Keratinocyte (primary cell): ENCODE measurements around the gene VAMP2. TPM values are rescaled to one million over a fixed set of nuclear protein-coding genes. Genes with fewer than 3 reads are reported as not detected.
A peak's percentile ranks its signal among the peaks of the same experiment; 100 is the strongest.
"Not testable (repeated sequence)": the region's sequence is repeated elsewhere in the genome, so short reads cannot be mapped to it uniquely, and the experiment has no call there.

Experiments
- DNase-seq: peaks from one replicate; pipeline ENCODE4 v3.0.0-alpha.2; 2011; ENCODE audit warnings: low read depth, missing footprints, low spot score
- FAIRE-seq: peaks from 2 replicates; lab custom pipeline; 2011; peaks lifted over from hg19 to GRCh38; lab: Jason Lieb, UNC
- H2AFZ ChIP-seq: 2 replicates; pipeline ENCODE4 v1.6.0; 2012; ENCODE audit warnings: low read length, control low read depth, inconsistent platforms; ENCODE audit not compliant: control insufficient read depth
- H3K27ac ChIP-seq: 2 replicates; pipeline ENCODE4 v1.5.1; 2011; ENCODE audit warnings: low read length; ENCODE audit not compliant: control insufficient read depth, insufficient read depth
- H3K27me3 ChIP-seq: 3 replicates; pipeline ENCODE4 v1.6.0; 2011; ENCODE audit warnings: low read length; ENCODE audit not compliant: control insufficient read depth, insufficient read depth; ENCODE audit errors: extremely low read depth
- H3K36me3 ChIP-seq, 2 experiments: 2 replicates in 1 of 2; 3 replicates in 1 of 2; pipeline ENCODE4 v1.5.1; 2011; ENCODE audit warnings: low read length in 2 of 2, mild to moderate bottlenecking in 1 of 2; ENCODE audit not compliant: control insufficient read depth in 2 of 2, insufficient read depth in 2 of 2; ENCODE audit errors: extremely low read depth in 1 of 2
- H3K4me1 ChIP-seq: 3 replicates; pipeline ENCODE4 v1.5.1; 2011; ENCODE audit warnings: low read length; ENCODE audit not compliant: control insufficient read depth, insufficient read depth; ENCODE audit errors: extremely low read depth
- H3K4me2 ChIP-seq: 3 replicates; pipeline ENCODE4 v1.6.0; 2011; ENCODE audit warnings: low read depth, low read length; ENCODE audit not compliant: control insufficient read depth, insufficient read depth; ENCODE audit errors: extremely low read depth
- H3K4me3 ChIP-seq, 3 experiments: fragments of 200-600 bp in 1 of 3; sonication (generic) in 1 of 3; 2 replicates in 2 of 3; 3 replicates in 1 of 3; pipeline ENCODE4 v1.5.1; 2011 to 2016; ENCODE audit warnings: low read length in 3 of 3, mild to moderate bottlenecking in 3 of 3, control low read depth in 2 of 3, inconsistent platforms in 1 of 3, low read depth in 1 of 3, mixed read lengths in 1 of 3, mixed run types in 1 of 3, moderate library complexity in 1 of 3; ENCODE audit not compliant: control insufficient read depth in 2 of 3, insufficient read depth in 2 of 3; ENCODE audit errors: extremely low read depth in 1 of 3
- H3K79me2 ChIP-seq: 2 replicates; pipeline ENCODE4 v1.6.0; 2012; ENCODE audit warnings: low read length; ENCODE audit not compliant: control insufficient read depth, insufficient read depth
- H3K9ac ChIP-seq: 3 replicates; pipeline ENCODE4 v1.6.0; 2011; ENCODE audit warnings: low read length; ENCODE audit not compliant: control insufficient read depth, insufficient read depth; ENCODE audit errors: extremely low read depth
- H3K9me1 ChIP-seq: 3 replicates; pipeline ENCODE4 v1.6.0; 2011; ENCODE audit warnings: low read length; ENCODE audit not compliant: control insufficient read depth, insufficient read depth; ENCODE audit errors: extremely low read depth
- H3K9me3 ChIP-seq: 2 replicates; pipeline ENCODE4 v1.5.1; 2012; ENCODE audit warnings: low read depth, low read length; ENCODE audit not compliant: control insufficient read depth
- H4K20me1 ChIP-seq: 3 replicates; pipeline ENCODE4 v1.6.0; 2011; ENCODE audit warnings: low read length; ENCODE audit not compliant: control insufficient read depth, insufficient read depth; ENCODE audit errors: extremely low read depth
- CTCF ChIP-seq, 3 experiments: IDR thresholded peaks in 1 of 3; conservative IDR thresholded peaks in 1 of 3; optimal IDR thresholded peaks in 1 of 3; 2 replicates in 2 of 3; 3 replicates in 1 of 3; pipeline versions ENCODE3 to v1.5.1; 2011; ENCODE audit warnings: low read length in 3 of 3, mild to moderate bottlenecking in 3 of 3, moderate library complexity in 2 of 3, control low read depth in 1 of 3, inconsistent platforms in 1 of 3; ENCODE audit not compliant: insufficient read depth in 2 of 3; ENCODE audit errors: extremely low read depth in 1 of 3
- EZH2 ChIP-seq: IDR thresholded peaks from one replicate; pipeline ENCODE4 v1.6.1; 2012; ENCODE audit warnings: inconsistent platforms, mild to moderate bottlenecking, low read length, moderate library complexity
- dilution Hi-C: fragments of 300-500 bp; cut with MboI; formaldehyde crosslinking; loops from one replicate; pipeline ENCODE4 v1.7.0; 2020; ENCODE audit warnings: low sequenced_read_pairs; ENCODE audit not compliant: extremely low pct_ligation_motif_present
- polyA plus RNA-seq, 5 experiments: library from polyadenylated mRNA; depleted of rRNA in 3 of 5; stranded (reverse) in 3 of 5; stranded (forward) in 1 of 5; unstranded in 1 of 5; fragments of >200 nt; gene quantifications; 1 replicate in 1 of 5; 2 replicates in 3 of 5; 3 replicates in 1 of 5; pipeline versions ENCODE4 v1.2.1 to v1.2.3, GENCODE V29; 2011 to 2012; ENCODE audit warnings: missing spikeins in 2 of 5, low read depth in 1 of 5, low replicate concordance in 1 of 5

VAMP2 gene
- polyA plus RNA-seq, 1 donor (not counting 4 experiments of a cell fraction or from before 2014, with no cell fraction given) = 9.8 TPM

GRCh38 chr17:8173056-8173870, 10.5 kb upstream of the VAMP2 start:
- H3K27ac ChIP-seq = peak overlapping the region; percentile 95
- no peaks in the 10 kb centered on the region for H4K20me1 ChIP-seq
- peaks cover 20% of the 10 kb centered on the region for H3K4me1 ChIP-seq
- peak in 1 of 3 experiments; percentile 23 for TF ChIP-seq CTCF (optimal IDR thresholded peaks at IDR 0.05 in 1 of 3, IDR thresholded peaks at IDR 0.05 in 1 of 3, conservative IDR thresholded peaks at IDR 0.05 in 1 of 3; ENCODE audit: extremely low read depth in 1 of 3, insufficient read depth in 2 of 3, low read length in 3 of 3)
- TF ChIP-seq EZH2 = no peak
- no peaks in the 10 kb centered on the region for H3K9me1 ChIP-seq
- no peaks in the 10 kb centered on the region for H3K9me3 ChIP-seq
- H3K27me3 ChIP-seq = no peaks in the 10 kb centered on the region
- peak overlapping the region; percentile 44 to 68 (median 60) for H3K4me3 ChIP-seq
- no peak overlapping the region for H2AFZ ChIP-seq
- no peak for DNase-seq
- FAIRE-seq = peak; percentile 73
- H3K79me2 ChIP-seq = peaks cover 6% of the 10 kb centered on the region
- dilution Hi-C loops = no loop called here
- H3K36me3 ChIP-seq = no peaks in the 10 kb centered on the region
- H3K9ac ChIP-seq = peak overlapping the region; percentile 80
- peak overlapping the region; percentile 94 for H3K4me2 ChIP-seq

GRCh38 chr17:8170186-8170585, 7.4 kb upstream of the VAMP2 start:
- DNase-seq, H4K20me1 ChIP-seq, H2AFZ ChIP-seq, H3K27ac ChIP-seq, H3K9me3 ChIP-seq, H3K9me1 ChIP-seq, H3K4me3 ChIP-seq, FAIRE-seq, H3K27me3 ChIP-seq, H3K36me3 ChIP-seq, H3K9ac ChIP-seq, dilution Hi-C loops, H3K4me2 ChIP-seq, H3K79me2 ChIP-seq: not testable (repeated sequence)
- peaks cover 20% of the 10 kb centered on the region for H3K4me1 ChIP-seq
